H9 (cell line): Measurements from ENCODE around the gene TTBK1. TPM values are rescaled to one million over a fixed set of nuclear protein-coding genes. Genes with fewer than 3 reads are reported as not detected.

Source experiments
- DNase-seq: peaks from one replicate; pipeline ENCODE4 v3.0.0-alpha.2; 2017
- H2AFZ ChIP-seq: one replicate; pipeline ENCODE4 v1.6.1; 2013; ENCODE audit warnings: mild to moderate bottlenecking, low read length, control low read depth, moderate library complexity
- H2AK5ac ChIP-seq: 2 replicates; pipeline ENCODE4 v1.6.1; 2013; ENCODE audit warnings: low read length, control low read depth, mixed read lengths; ENCODE audit not compliant: insufficient read length
- H2BK120ac ChIP-seq: one replicate; pipeline ENCODE4 v1.6.1; 2013; ENCODE audit warnings: low read depth, mild to moderate bottlenecking, low read length, control low read depth, inconsistent platforms; ENCODE audit not compliant: poor library complexity, severe bottlenecking
- H2BK12ac ChIP-seq: 2 replicates; pipeline ENCODE4 v1.6.1; 2013; ENCODE audit warnings: low read length, control low read depth, mixed read lengths, low read depth; ENCODE audit not compliant: insufficient read length
- H2BK15ac ChIP-seq: 2 replicates; pipeline ENCODE4 v1.6.1; 2013; ENCODE audit warnings: low read depth, low read length, control low read depth
- H2BK20ac ChIP-seq: one replicate; pipeline ENCODE4 v1.6.1; 2013; ENCODE audit warnings: low read depth, mild to moderate bottlenecking, low read length, control low read depth, inconsistent platforms; ENCODE audit not compliant: poor library complexity, severe bottlenecking
- H2BK5ac ChIP-seq: 2 replicates; pipeline ENCODE4 v1.6.1; 2013; ENCODE audit warnings: low read length, control low read depth, mixed read lengths; ENCODE audit not compliant: insufficient read length
- H3K14ac ChIP-seq: 2 replicates; pipeline ENCODE4 v1.6.1; 2013; ENCODE audit warnings: low read length, control low read depth; ENCODE audit not compliant: insufficient read depth
- H3K18ac ChIP-seq: 2 replicates; pipeline ENCODE4 v1.6.1; 2013; ENCODE audit warnings: low read depth, mild to moderate bottlenecking, mixed read lengths, low read length, control low read depth; ENCODE audit not compliant: insufficient read length
- H3K23ac ChIP-seq: 2 replicates; pipeline ENCODE4 v1.6.1; 2013; ENCODE audit warnings: low read length, control low read depth, mixed read lengths, low read depth; ENCODE audit not compliant: insufficient read length
- H3K23me2 ChIP-seq: 2 replicates; pipeline ENCODE4 v1.6.1; 2013; ENCODE audit warnings: low read depth, mild to moderate bottlenecking, mixed read lengths, low read length, control low read depth; ENCODE audit not compliant: insufficient read length, poor library complexity, severe bottlenecking
- H3K27ac ChIP-seq: 2 replicates; pipeline ENCODE4 v1.5.1; 2013; ENCODE audit warnings: low read length, control low read depth, mixed read lengths, low read depth; ENCODE audit not compliant: insufficient read length
- H3K27me3 ChIP-seq: 2 replicates; pipeline ENCODE4 v1.6.1; 2013; ENCODE audit warnings: low read length, control low read depth, inconsistent platforms; ENCODE audit not compliant: insufficient read depth
- H3K4ac ChIP-seq: 2 replicates; pipeline ENCODE4 v1.6.1; 2013; ENCODE audit warnings: low read depth, mild to moderate bottlenecking, control low read depth, inconsistent platforms, low read length, moderate library complexity
- H3K4me1 ChIP-seq: 2 replicates; pipeline ENCODE4 v1.6.1; 2013; ENCODE audit warnings: low read length, control low read depth, inconsistent platforms; ENCODE audit not compliant: insufficient read depth
- H3K4me2 ChIP-seq: 2 replicates; pipeline ENCODE4 v1.6.1; 2013; ENCODE audit warnings: low read length, control low read depth, mixed read lengths; ENCODE audit not compliant: insufficient read length, insufficient read depth
- H3K56ac ChIP-seq: 2 replicates; pipeline ENCODE4 v1.6.1; 2013; ENCODE audit warnings: low read depth, mild to moderate bottlenecking, mixed read lengths, low read length, control low read depth; ENCODE audit not compliant: insufficient read length
- H3K79me1 ChIP-seq: 2 replicates; pipeline ENCODE4 v1.6.1; 2013; ENCODE audit warnings: low read depth, mild to moderate bottlenecking, moderate library complexity, low read length, control low read depth, inconsistent platforms; ENCODE audit not compliant: insufficient read depth, poor library complexity, severe bottlenecking
- H3K79me2 ChIP-seq: 2 replicates; pipeline ENCODE4 v1.6.1; 2013; ENCODE audit warnings: low read length, control low read depth, inconsistent platforms; ENCODE audit not compliant: insufficient read depth
- H3K9ac ChIP-seq: 2 replicates; pipeline ENCODE4 v1.6.1; 2013; ENCODE audit warnings: low read length, control low read depth, mixed read lengths; ENCODE audit not compliant: insufficient read length; ENCODE audit errors: extremely low read depth
- H3K9me3 ChIP-seq: one replicate; pipeline ENCODE4 v1.6.1; 2013; ENCODE audit warnings: low read depth, low read length, inconsistent platforms; ENCODE audit not compliant: control insufficient read depth
- H3T11ph ChIP-seq: one replicate; pipeline ENCODE4 v1.6.1; 2013; ENCODE audit warnings: mild to moderate bottlenecking, low read length, control low read depth, inconsistent platforms
- H4K20me1 ChIP-seq: one replicate; pipeline ENCODE4 v1.6.1; 2013; ENCODE audit not compliant: control insufficient read depth, insufficient read length, insufficient read depth
- H4K5ac ChIP-seq: 2 replicates; pipeline ENCODE4 v1.6.1; 2013; ENCODE audit warnings: low read depth, mild to moderate bottlenecking, mixed read lengths, low read length, control low read depth; ENCODE audit not compliant: insufficient read length
- H4K8ac ChIP-seq: replicated peaks from 2 replicates; pipeline ENCODE4 v1.6.1; 2013; ENCODE audit warnings: low read length, control low read depth, mixed read lengths, low read depth; ENCODE audit not compliant: insufficient read length
- H4K91ac ChIP-seq: 2 replicates; pipeline ENCODE4 v1.6.1; 2013; ENCODE audit warnings: low read depth, mild to moderate bottlenecking, moderate library complexity, mixed read lengths, low read length, control low read depth; ENCODE audit not compliant: insufficient read length
- H3K27ac Mint-ChIP-seq, 3 experiments: 2 replicates in 2 of 3; 3 replicates in 1 of 3; pipeline ENCODE4 v1.8.0; 2020 to 2021; ENCODE audit warnings: mixed read lengths in 3 of 3, mild to moderate bottlenecking in 1 of 3, moderate library complexity in 1 of 3
- H3K27me3 Mint-ChIP-seq: 2 replicates; pipeline ENCODE4 v1.8.0; 2021; ENCODE audit warnings: low read depth, mild to moderate bottlenecking, moderate library complexity, mixed read lengths
- H3K36me3 Mint-ChIP-seq, 3 experiments: 2 replicates in 2 of 3; 3 replicates in 1 of 3; pipeline ENCODE4 v1.8.0; 2020 to 2021; ENCODE audit warnings: low read depth in 3 of 3, mixed read lengths in 3 of 3; ENCODE audit not compliant: insufficient read depth in 1 of 3
- H3K4me1 Mint-ChIP-seq, 2 experiments: 2 replicates each; pipeline ENCODE4 v1.8.0; 2020; ENCODE audit warnings: mixed read lengths in 2 of 2
- H3K4me3 Mint-ChIP-seq, 2 experiments: 2 replicates in 1 of 2; 3 replicates in 1 of 2; pipeline ENCODE4 v1.8.0; 2020 to 2021; ENCODE audit warnings: mild to moderate bottlenecking in 2 of 2, mixed read lengths in 2 of 2, moderate library complexity in 1 of 2
- H3K9me3 Mint-ChIP-seq, 2 experiments: 2 replicates in 1 of 2; 3 replicates in 1 of 2; pipeline ENCODE4 v1.8.0; 2020; ENCODE audit warnings: mild to moderate bottlenecking in 2 of 2, mixed read lengths in 2 of 2, moderate library complexity in 1 of 2
- WGBS: extraction: QIAGEN DNeasy Blood & Tissue Kit; methylation state at CpG from one replicate; pipeline ENCODE4 v1.1.7; 2013; ENCODE audit warnings: missing lambda C conversion rate, low lambda C conversion rate, mixed read lengths; ENCODE audit not compliant: insufficient read length; ENCODE audit errors: extremely low coverage; 5-methylcytosine and 5-hydroxymethylcytosine counted together
- total RNA-seq: library from RNA; stranded (reverse); gene quantifications from 2 replicates; pipeline ENCODE4 v1.2.1, GENCODE V29; 2021
- TF ChIP-seq, protein P1 (sequence below): fragments of 200-600 bp; sonication (generic); conservative IDR thresholded peaks from 3 replicates; pipeline ENCODE4 v1.8.0; 2021; ENCODE audit warnings: antibody characterized with exemption, mild to moderate bottlenecking

The TTBK1 gene
- total RNA-seq, 1 experiment from 2014 or later = 1.6 TPM

DNA sequence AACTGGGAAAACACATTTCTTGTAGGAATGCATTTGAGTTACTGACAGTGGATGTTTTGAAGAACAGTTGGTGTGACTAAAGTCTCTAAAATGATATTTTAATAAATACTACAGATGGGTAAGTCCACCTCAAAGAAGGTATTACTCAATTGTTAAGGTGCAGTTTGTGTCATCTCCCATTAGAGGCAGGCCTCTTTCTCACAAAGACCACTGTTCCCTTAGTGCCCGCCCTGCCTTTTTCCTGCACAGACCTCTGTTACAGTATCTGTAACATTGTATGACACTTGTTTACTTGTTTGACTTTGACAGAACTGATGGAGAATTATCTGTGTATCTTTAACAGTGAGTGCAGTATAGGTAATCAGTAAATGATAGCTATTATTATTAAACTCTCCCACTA lies 70.5 kb downstream of the TTBK1 start:
- no peak overlapping the region for H3K4ac ChIP-seq
- no peak overlapping the region for H3K27ac ChIP-seq
- H3K27me3 ChIP-seq = no peaks in the 10 kb centered on the region
- no peak overlapping the region for H3K4me3 Mint-ChIP-seq
- no peak overlapping the region for H3K23ac ChIP-seq
- no CpG with 5 or more reads among the region's 1 CpG for WGBS
- H3K4me1 ChIP-seq = peaks cover 2% of the 10 kb centered on the region
- H3K23me2 ChIP-seq = peaks cover 3% of the 10 kb centered on the region
- H3K36me3 Mint-ChIP-seq = no peaks in the 10 kb centered on the region
- no peak overlapping the region for H3K18ac ChIP-seq
- no peak overlapping the region for H3T11ph ChIP-seq
- no peak overlapping the region for H2BK120ac ChIP-seq
- no peak overlapping the region for H2AFZ ChIP-seq
- H3K27ac Mint-ChIP-seq = no peak overlapping the region
- no peak overlapping the region for H4K5ac ChIP-seq
- H2BK15ac ChIP-seq = no peak overlapping the region
- H4K91ac ChIP-seq = no peak overlapping the region
- no peak overlapping the region for H3K9ac ChIP-seq
- TF ChIP-seq, protein P1, sequence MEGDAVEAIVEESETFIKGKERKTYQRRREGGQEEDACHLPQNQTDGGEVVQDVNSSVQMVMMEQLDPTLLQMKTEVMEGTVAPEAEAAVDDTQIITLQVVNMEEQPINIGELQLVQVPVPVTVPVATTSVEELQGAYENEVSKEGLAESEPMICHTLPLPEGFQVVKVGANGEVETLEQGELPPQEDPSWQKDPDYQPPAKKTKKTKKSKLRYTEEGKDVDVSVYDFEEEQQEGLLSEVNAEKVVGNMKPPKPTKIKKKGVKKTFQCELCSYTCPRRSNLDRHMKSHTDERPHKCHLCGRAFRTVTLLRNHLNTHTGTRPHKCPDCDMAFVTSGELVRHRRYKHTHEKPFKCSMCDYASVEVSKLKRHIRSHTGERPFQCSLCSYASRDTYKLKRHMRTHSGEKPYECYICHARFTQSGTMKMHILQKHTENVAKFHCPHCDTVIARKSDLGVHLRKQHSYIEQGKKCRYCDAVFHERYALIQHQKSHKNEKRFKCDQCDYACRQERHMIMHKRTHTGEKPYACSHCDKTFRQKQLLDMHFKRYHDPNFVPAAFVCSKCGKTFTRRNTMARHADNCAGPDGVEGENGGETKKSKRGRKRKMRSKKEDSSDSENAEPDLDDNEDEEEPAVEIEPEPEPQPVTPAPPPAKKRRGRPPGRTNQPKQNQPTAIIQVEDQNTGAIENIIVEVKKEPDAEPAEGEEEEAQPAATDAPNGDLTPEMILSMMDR = no peak
- DNase-seq = no peak
- H3K79me1 ChIP-seq = no peaks in the 10 kb centered on the region
- no peak overlapping the region for H2BK12ac ChIP-seq
- no peak overlapping the region for H4K8ac ChIP-seq
- no peaks in the 10 kb centered on the region for H4K20me1 ChIP-seq
- no peak overlapping the region for H3K4me2 ChIP-seq
- no peak overlapping the region for H2BK20ac ChIP-seq
- no peaks in the 10 kb centered on the region for H3K9me3 Mint-ChIP-seq
- H2AK5ac ChIP-seq = no peak overlapping the region
- no peaks in the 10 kb centered on the region for H3K9me3 ChIP-seq
- H3K56ac ChIP-seq = no peak overlapping the region
- H2BK5ac ChIP-seq = no peak overlapping the region
- no peak overlapping the region for H3K14ac ChIP-seq
- no peaks in the 10 kb centered on the region for H3K79me2 ChIP-seq
- H3K27me3 Mint-ChIP-seq = peaks cover 6% of the 10 kb centered on the region
- H3K4me1 Mint-ChIP-seq = peaks cover 19 to 24% of the 10 kb centered on the region in 2 experiments
